Tibial nerve (tissue), 4 donors: ENCODE measurements around the gene EZH2.

Experiments
- EP300 ChIP-seq, 2 donors: sonication (generic); formaldehyde crosslinking; IDR thresholded peaks; one replicate each; pipeline ENCODE4 v1.6.1; 2017; ENCODE audit warnings: antibody characterized with exemption in 2 of 2, mild to moderate bottlenecking in 1 of 2
- POLR2A ChIP-seq, 2 donors: fragments of 450-650 bp; IDR thresholded peaks; one replicate each; pipeline ENCODE4 v1.6.1; 2017; ENCODE audit warnings: antibody characterized with exemption in 2 of 2, mild to moderate bottlenecking in 2 of 2, moderate library complexity in 2 of 2
- TF ChIP-seq, protein P1 (sequence below), 5 experiments: fragments of 200-600 bp in 3 of 5; fragments of 450-650 bp in 2 of 5; sonication (generic) in 3 of 5; IDR thresholded peaks; one replicate each; pipeline ENCODE4 v1.5.1; 2016 to 2019; ENCODE audit warnings: antibody characterized with exemption in 5 of 5, mild to moderate bottlenecking in 3 of 5, moderate library complexity in 2 of 5

DNA sequence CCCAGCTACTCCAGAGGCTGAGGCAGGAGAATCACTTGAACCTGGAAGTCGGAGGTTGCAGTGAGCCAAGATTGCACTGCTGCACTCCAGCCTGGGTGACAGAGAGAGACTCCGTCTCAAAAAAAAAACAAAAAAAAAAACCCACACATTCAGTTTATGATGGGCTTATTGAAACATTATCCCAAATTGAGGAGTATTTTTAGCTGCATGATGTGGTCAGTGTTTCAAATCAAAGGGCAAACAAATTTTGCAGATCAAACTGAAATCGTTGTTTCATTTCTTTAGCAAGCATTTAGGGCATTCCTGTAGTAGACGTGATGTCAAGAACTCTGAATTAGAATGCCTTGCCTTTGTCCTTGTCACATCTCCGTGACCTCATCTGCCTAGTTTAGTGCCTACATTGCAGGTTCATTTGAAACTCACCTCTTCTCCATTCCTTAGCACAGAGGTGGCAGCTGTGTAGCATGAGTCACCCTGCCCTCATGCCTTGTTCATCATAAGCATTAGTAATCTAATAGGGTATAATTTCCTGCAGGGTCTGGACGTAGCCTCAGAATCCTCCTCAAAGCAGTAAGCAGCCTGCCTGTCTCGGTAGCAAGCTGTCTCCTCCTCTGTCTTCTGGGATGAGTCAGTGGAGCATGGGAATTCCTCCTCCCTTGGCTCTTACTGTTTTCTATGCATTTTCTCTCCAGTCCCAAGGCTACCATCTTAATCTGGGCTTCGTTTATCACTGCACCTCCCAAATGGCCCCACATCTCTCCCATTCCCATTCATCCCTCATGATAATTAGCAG, 111.6 kb downstream of the EZH2 start:
- TF ChIP-seq, protein P1, sequence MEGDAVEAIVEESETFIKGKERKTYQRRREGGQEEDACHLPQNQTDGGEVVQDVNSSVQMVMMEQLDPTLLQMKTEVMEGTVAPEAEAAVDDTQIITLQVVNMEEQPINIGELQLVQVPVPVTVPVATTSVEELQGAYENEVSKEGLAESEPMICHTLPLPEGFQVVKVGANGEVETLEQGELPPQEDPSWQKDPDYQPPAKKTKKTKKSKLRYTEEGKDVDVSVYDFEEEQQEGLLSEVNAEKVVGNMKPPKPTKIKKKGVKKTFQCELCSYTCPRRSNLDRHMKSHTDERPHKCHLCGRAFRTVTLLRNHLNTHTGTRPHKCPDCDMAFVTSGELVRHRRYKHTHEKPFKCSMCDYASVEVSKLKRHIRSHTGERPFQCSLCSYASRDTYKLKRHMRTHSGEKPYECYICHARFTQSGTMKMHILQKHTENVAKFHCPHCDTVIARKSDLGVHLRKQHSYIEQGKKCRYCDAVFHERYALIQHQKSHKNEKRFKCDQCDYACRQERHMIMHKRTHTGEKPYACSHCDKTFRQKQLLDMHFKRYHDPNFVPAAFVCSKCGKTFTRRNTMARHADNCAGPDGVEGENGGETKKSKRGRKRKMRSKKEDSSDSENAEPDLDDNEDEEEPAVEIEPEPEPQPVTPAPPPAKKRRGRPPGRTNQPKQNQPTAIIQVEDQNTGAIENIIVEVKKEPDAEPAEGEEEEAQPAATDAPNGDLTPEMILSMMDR (IDR thresholded peaks at IDR 0.05), result no peak
- TF ChIP-seq POLR2A (IDR thresholded peaks at IDR 0.05) (no peak), EP300 (IDR thresholded peaks at IDR 0.05) (no peak)
